HepG2 (cell line): ENCODE data around the gene TBC1D14. TPM values are rescaled to one million over a fixed set of nuclear protein-coding genes. Genes with fewer than 3 reads are reported as not detected.

Experiments used
- ATAC-seq: fragments of 200-7000 bp; cut with Tn5 transposase; 3 replicates; pipeline ENCODE4 v1.9.1; 2020; ENCODE audit warnings: mild to moderate bottlenecking, moderate library complexity
- BruUV-seq: library from RNA; stranded (reverse); fragments of 400-500 nt; replicated peaks from 2 replicates; lab custom pipeline; 2021; lab: Mats Ljungman, UMichigan
- CTCF ChIA-PET: fragments of 300-600 bp; formaldehyde crosslinking; extraction: SDS; loops from one replicate; lab custom pipeline; 2021; ENCODE audit warnings: low total read pairs, inconsistent platforms, low intra/inter-chr PET ratio; lab: Yijun Ruan, JAX
- POLR2A ChIA-PET: fragments of 350-600 bp; sonication (Branson Sonifier 250); formaldehyde crosslinking; loops from one replicate; lab custom pipeline; 2020; ENCODE audit warnings: antibody characterized with exemption, inconsistent platforms; lab: Yijun Ruan, JAX
- DNase-seq: peaks from one replicate; pipeline ENCODE4 v3.0.0-alpha.2; 2015; ENCODE audit warnings: low spot score
- FAIRE-seq: peaks from 3 replicates; lab custom pipeline; 2011; peaks lifted over from hg19 to GRCh38; lab: Jason Lieb, UNC
- H2AFZ ChIP-seq: one replicate; pipeline ENCODE4 v1.6.1; 2011; ENCODE audit warnings: low read length, inconsistent platforms
- H3K27ac ChIP-seq: fragments of 300-600 bp; 3 replicates; pipeline ENCODE4 v1.8.0; 2011; ENCODE audit warnings: mixed run types, mild to moderate bottlenecking, mixed read lengths, low read length, inconsistent platforms; ENCODE audit not compliant: insufficient read depth; ENCODE audit errors: extremely low read length
- H3K27me3 ChIP-seq, 2 experiments: fragments of 200-600 bp in 1 of 2; 2 replicates in 1 of 2; 3 replicates in 1 of 2; pipeline versions ENCODE4 v1.6.0 to v1.8.0; 2011; ENCODE audit warnings: low read length in 2 of 2, mild to moderate bottlenecking in 2 of 2, moderate library complexity in 2 of 2, inconsistent platforms in 1 of 2; ENCODE audit not compliant: insufficient read depth in 2 of 2, control insufficient read depth in 1 of 2
- H3K36me3 ChIP-seq, 2 experiments: fragments of 200-600 bp in 1 of 2; replicated peaks in 1 of 2; 2 replicates in 1 of 2; 3 replicates in 1 of 2; pipeline versions ENCODE4 v1.5.1 to v1.8.0; 2011; ENCODE audit warnings: low read length in 2 of 2, inconsistent platforms in 1 of 2; ENCODE audit not compliant: insufficient read depth in 2 of 2, control insufficient read depth in 1 of 2
- H3K4me1 ChIP-seq: 2 replicates; pipeline ENCODE4 v1.5.1; 2012; ENCODE audit warnings: low read length, inconsistent platforms; ENCODE audit not compliant: insufficient read depth
- H3K4me2 ChIP-seq: 2 replicates; pipeline ENCODE4 v1.6.0; 2011; ENCODE audit warnings: low read depth, low read length, inconsistent platforms
- H3K4me3 ChIP-seq, 3 experiments: fragments of 200-600 bp in 1 of 3; sonication (generic), shearing (Covaris generic) in 1 of 3; replicated peaks in 1 of 3; 2 replicates each; pipeline ENCODE4 v1.5.1; 2011 to 2016; ENCODE audit warnings: low read length in 3 of 3, inconsistent platforms in 2 of 3, low read depth in 2 of 3, mild to moderate bottlenecking in 2 of 3, control low read depth in 1 of 3, mixed read lengths in 1 of 3; ENCODE audit not compliant: insufficient read depth in 1 of 3
- H3K79me2 ChIP-seq: one replicate; pipeline ENCODE4 v1.6.1; 2011; ENCODE audit warnings: low read length, inconsistent platforms; ENCODE audit not compliant: insufficient read depth
- H3K9ac ChIP-seq: 2 replicates; pipeline ENCODE4 v1.6.0; 2011; ENCODE audit warnings: mild to moderate bottlenecking, low read depth, low read length, inconsistent platforms; ENCODE audit not compliant: insufficient read depth
- H3K9me3 ChIP-seq: 2 replicates; pipeline ENCODE4 v1.5.1; 2012; ENCODE audit warnings: mild to moderate bottlenecking, low read length
- H4K20me1 ChIP-seq: 2 replicates; pipeline ENCODE4 v1.6.0; 2011; ENCODE audit warnings: inconsistent platforms, mild to moderate bottlenecking, low read length, moderate library complexity; ENCODE audit not compliant: insufficient read depth
- CREM ChIP-seq, 2 experiments: sonication (generic) in 1 of 2; formaldehyde crosslinking in 1 of 2; IDR thresholded peaks; 2 replicates each; pipeline versions ENCODE4 v1.4.0 to v1.6.1; 2016 to 2020; ENCODE audit warnings: antibody characterized with exemption in 1 of 2, mild to moderate bottlenecking in 1 of 2, missing genetic modification reagents in 1 of 2
- GABPA ChIP-seq, 2 experiments: IDR thresholded peaks; 2 replicates each; pipeline ENCODE4 v1.6.1; 2011 to 2016; ENCODE audit warnings: low read depth in 2 of 2, low read length in 1 of 2, missing biosample characterization in 1 of 2, missing genetic modification characterization in 1 of 2
- MXD4 ChIP-seq: IDR thresholded peaks from 2 replicates; pipeline ENCODE4 v1.6.1; 2016; ENCODE audit warnings: mild to moderate bottlenecking, missing biosample characterization, missing genetic modification reagents
- MXI1 ChIP-seq: IDR thresholded peaks from 3 replicates; pipeline ENCODE4 v1.6.1; 2012; ENCODE audit warnings: low read depth, low read length, inconsistent platforms, borderline replicate concordance
- MYNN ChIP-seq: sonication (generic); formaldehyde crosslinking; IDR thresholded peaks from 2 replicates; pipeline ENCODE4 v1.4.0; 2020; ENCODE audit warnings: mild to moderate bottlenecking, low read depth, missing genetic modification reagents
- RAD21 ChIP-seq: fragments of 450-650 bp; formaldehyde crosslinking; IDR thresholded peaks from 2 replicates; pipeline ENCODE4 v1.5.0; 2020; ENCODE audit warnings: mild to moderate bottlenecking
- SALL2 ChIP-seq: sonication (generic); formaldehyde crosslinking; IDR thresholded peaks from 2 replicates; pipeline ENCODE4 v1.8.1; 2023; ENCODE audit warnings: mild to moderate bottlenecking, missing genetic modification reagents, inconsistent platforms
- THAP8 ChIP-seq: sonication (generic); formaldehyde crosslinking; IDR thresholded peaks from 2 replicates; pipeline ENCODE4 v1.5.1; 2020; ENCODE audit warnings: missing genetic modification reagents, mild to moderate bottlenecking, borderline replicate concordance
- THAP9 ChIP-seq: sonication (generic); formaldehyde crosslinking; IDR thresholded peaks from 2 replicates; pipeline ENCODE4; 2020; ENCODE audit warnings: missing genetic modification reagents, mild to moderate bottlenecking, borderline replicate concordance
- ZNF44 ChIP-seq: sonication (generic); formaldehyde crosslinking; IDR thresholded peaks from 2 replicates; pipeline ENCODE4 v1.5.1; 2020; ENCODE audit warnings: mild to moderate bottlenecking, missing genetic modification reagents
- ZNF513 ChIP-seq: sonication (generic); formaldehyde crosslinking; conservative IDR thresholded peaks from 2 replicates; pipeline ENCODE4 v1.5.0; 2020; ENCODE audit warnings: missing genetic modification reagents
- ZNF543 ChIP-seq: sonication (generic); formaldehyde crosslinking; IDR thresholded peaks from 2 replicates; pipeline ENCODE4 v1.4.0; 2020; ENCODE audit warnings: mild to moderate bottlenecking, missing genetic modification reagents
- ZSCAN12 ChIP-seq: sonication (generic); formaldehyde crosslinking; IDR thresholded peaks from 2 replicates; pipeline ENCODE4 v1.9.0; 2021; ENCODE audit warnings: mild to moderate bottlenecking, missing genetic modification reagents
- ZSCAN30 ChIP-seq: sonication (generic); formaldehyde crosslinking; IDR thresholded peaks from 2 replicates; pipeline ENCODE4 v1.5.0; 2020; ENCODE audit warnings: mild to moderate bottlenecking, missing genetic modification reagents
- WGBS: methylation state at CpG from one replicate; pipeline ENCODE4 v1.1.6; 2017; ENCODE audit warnings: low lambda C conversion rate; 5-methylcytosine and 5-hydroxymethylcytosine counted together
- in situ Hi-C: cut with HindIII; loops from 2 replicates; pipeline ENCODE4 v1.10.0; 2017; ENCODE audit warnings: low pct_unique_long_range_greater_than_20kb; ENCODE audit not compliant: extremely low pct_ligation_motif_present
- intact Hi-C: fragments of 100-400 bp; cut with micrococcal nuclease; formaldehyde crosslinking; loops from one replicate; pipeline ENCODE4 v1.10.0; 2022; ENCODE audit not compliant: unreplicated experiment
- polyA plus RNA-seq, 8 experiments: library from polyadenylated mRNA; depleted of rRNA in 3 of 8; stranded (reverse) in 7 of 8; unstranded in 1 of 8; fragments of >200 nt; fragmentation: Illumina TruSeq in 4 of 8; extraction: Trizol in 4 of 8; gene quantifications; 2 replicates each; pipeline versions ENCODE4 v1.2.1 to v1.2.3, GENCODE V29; 2011 to 2016; ENCODE audit warnings: low read depth in 4 of 8, missing spikeins in 1 of 8, mixed read lengths in 1 of 8; ENCODE audit not compliant: insufficient read depth in 1 of 8
- total RNA-seq, 5 experiments: library from RNA; depleted of rRNA; stranded (reverse); fragments of >200 nt; fragmentation: Illumina TruSeq; extraction: Trizol; gene quantifications; 2 replicates each; pipeline ENCODE4 v1.2.3, GENCODE V29; 2016; ENCODE audit warnings: low read depth in 1 of 5
- TF ChIP-seq, protein P1 (sequence below): sonication (generic); formaldehyde crosslinking; conservative IDR thresholded peaks from 2 replicates; pipeline ENCODE4 v1.8.0; 2022; ENCODE audit warnings: mild to moderate bottlenecking, moderate library complexity, missing genetic modification reagents

TBC1D14 gene
- total and polyA plus RNA-seq, 2 of the 13 experiments (the other 11 are each of a cell fraction or from before 2014, with no cell fraction given), result 29.5 to 46.5 TPM

DNA sequence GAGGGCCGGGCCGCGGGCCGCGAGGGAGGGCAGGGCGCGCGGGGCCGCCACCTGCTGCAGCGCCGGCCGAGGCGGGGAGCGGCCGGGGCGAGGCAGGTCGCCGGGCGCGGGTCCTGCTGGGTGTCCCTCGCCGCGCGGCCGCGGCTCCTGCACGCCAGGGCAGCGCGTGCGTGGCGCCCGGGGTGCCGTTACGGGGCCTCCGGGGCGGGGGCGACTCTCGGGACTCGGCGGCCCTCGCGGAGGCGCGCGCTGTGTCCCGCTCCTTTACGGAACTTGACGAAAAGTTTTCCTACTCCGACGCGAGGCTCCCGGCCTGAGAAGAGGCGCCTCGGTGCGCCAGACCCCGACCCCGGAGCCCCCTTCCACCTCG is 329 bp downstream of the TBC1D14 start (continued):
- TF ChIP-seq SALL2 (CRISPR knock-in tag) (no peak), THAP8 (CRISPR knock-in tag) (0 out of 2 replicates have a peak, but pooled peaks have one; percentile 48), MYNN (no peak), ZSCAN12 (CRISPR knock-in tag) (no peak), GABPA (IDR thresholded peaks at IDR 0.05; ENCODE audit: low read depth, low read length) (no peak), GABPA (CRISPR knock-in tag; IDR thresholded peaks at IDR 0.05; ENCODE audit: low read depth) (no peak), ZNF513 (CRISPR knock-in tag) (no peak), RAD21 (CRISPR knock-in tag) (peak; percentile 23; the same call in 1 of the 2 replicates)

DNA sequence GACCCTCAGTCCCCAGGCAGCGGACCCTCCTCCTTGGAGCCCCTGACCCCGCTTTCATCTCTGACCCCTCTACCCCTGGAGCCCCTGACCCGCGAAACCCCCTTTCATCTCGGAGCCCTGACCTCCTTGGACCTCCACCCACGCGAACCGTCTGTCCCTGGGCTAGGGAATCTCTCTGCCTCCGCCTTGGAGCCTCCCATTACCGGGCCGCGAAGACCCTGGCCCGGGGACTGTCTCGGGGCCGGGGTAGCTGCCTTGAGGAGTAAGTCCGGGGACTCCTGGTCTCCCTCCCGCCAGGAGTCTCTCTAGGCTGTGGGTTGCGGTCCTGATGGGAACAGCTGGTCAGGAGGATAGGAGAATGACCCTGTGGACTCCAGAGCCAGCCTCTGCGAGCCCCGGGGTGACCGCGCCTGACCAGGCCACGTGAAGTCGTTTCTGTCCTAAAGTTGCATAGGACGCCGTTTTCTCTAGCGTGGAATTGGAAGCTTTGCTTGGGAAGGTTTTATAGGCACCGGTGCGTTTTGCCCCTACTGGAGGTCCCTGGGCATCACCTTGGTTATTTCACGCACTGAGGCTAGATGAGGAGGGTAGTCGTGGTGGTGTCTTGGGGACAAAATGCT is 824 bp downstream of the TBC1D14 start:
- ChIA-PET POLR2A (interaction anchor here (0.7 to 11.5 kb wide), 12 partner anchors 9 to 221 kb away, joined by 3 to 215 read pairs (median 6); partner anchors contain the start of gene S100P), CTCF (interaction anchor here (3.1 kb wide), 1 partner anchor 18 kb away, joined by 12 read pairs; no protein-coding TSS in a partner anchor)
- Histone ChIP-seq H3K27me3 (no peaks in the 10 kb centered on the region; a peak in 1 of 5 replicates), H3K79me2 (peaks cover 56% of the 10 kb centered on the region), H3K9me3 (no peaks in the 10 kb centered on the region), H3K9ac (peak overlapping the region; percentile 87), H3K4me3 (peak overlapping the region; percentile 63 to 92 (median 83)), H3K27ac (peak overlapping the region; percentile 73), H4K20me1 (peaks cover 29% of the 10 kb centered on the region; the same call in 1 of the 2 replicates), H2AFZ (no peak overlapping the region), H3K4me2 (peak overlapping the region; percentile 96), H3K36me3 (no peaks in the 10 kb centered on the region), H3K4me1 (peaks cover 68% of the 10 kb centered on the region)
- WGBS, result 0% methylated on average over 26 of the region's 31 CpGs
- FAIRE-seq (peak; percentile 63), ATAC-seq (peak; percentile 27), DNase-seq (no peak)
- in situ Hi-C loops (no loop called here), intact Hi-C loops (loop anchor here (5.0 kb wide), 1 partner anchor 37 kb away; no protein-coding TSS in a partner anchor)
- no TSS peak for BruUV-seq
- TF ChIP-seq THAP9 (CRISPR knock-in tag), result no peak; the same call in 1 of the 2 replicates
- no peak for TF ChIP-seq ZSCAN30 (CRISPR knock-in tag)
- TF ChIP-seq ZNF543 (CRISPR knock-in tag), result no peak
- 0 out of 2 replicates have a peak, but pooled peaks have one; percentile 22 for TF ChIP-seq ZNF44
- 0 out of 2 replicates have a peak, but pooled peaks have one; percentile 19 for TF ChIP-seq MXD4 (CRISPR knock-in tag)
- TF ChIP-seq MXI1, result peak; percentile 16; the same call in 1 of the 3 replicates
- TF ChIP-seq, protein P1, sequence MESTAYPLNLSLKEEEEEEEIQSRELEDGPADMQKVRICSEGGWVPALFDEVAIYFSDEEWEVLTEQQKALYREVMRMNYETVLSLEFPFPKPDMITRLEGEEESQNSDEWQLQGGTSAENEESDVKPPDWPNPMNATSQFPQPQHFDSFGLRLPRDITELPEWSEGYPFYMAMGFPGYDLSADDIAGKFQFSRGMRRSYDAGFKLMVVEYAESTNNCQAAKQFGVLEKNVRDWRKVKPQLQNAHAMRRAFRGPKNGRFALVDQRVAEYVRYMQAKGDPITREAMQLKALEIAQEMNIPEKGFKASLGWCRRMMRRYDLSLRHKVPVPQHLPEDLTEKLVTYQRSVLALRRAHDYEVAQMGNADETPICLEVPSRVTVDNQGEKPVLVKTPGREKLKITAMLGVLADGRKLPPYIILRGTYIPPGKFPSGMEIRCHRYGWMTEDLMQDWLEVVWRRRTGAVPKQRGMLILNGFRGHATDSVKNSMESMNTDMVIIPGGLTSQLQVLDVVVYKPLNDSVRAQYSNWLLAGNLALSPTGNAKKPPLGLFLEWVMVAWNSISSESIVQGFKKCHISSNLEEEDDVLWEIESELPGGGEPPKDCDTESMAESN (CRISPR knock-in tag), result no peak
- TF ChIP-seq CREM (IDR thresholded peaks at IDR 0.05), result no peak
- no peak for TF ChIP-seq CREM (CRISPR knock-in tag; IDR thresholded peaks at IDR 0.05)
